ENCODE data around the gene DOLPP1. TPM values are rescaled to one million over a fixed set of nuclear protein-coding genes. Genes with fewer than 3 reads are reported as not detected.
A peak's percentile ranks its signal among the peaks of the same experiment; 100 is the strongest.
"Not testable (repeated sequence)": the region's sequence is repeated elsewhere in the genome, so short reads cannot be mapped to it uniquely, and the experiment has no call there.

Gene DOLPP1
- polyA plus RNA-seq, 1 donor from 2014 or later, result 31.5 TPM

DNA sequence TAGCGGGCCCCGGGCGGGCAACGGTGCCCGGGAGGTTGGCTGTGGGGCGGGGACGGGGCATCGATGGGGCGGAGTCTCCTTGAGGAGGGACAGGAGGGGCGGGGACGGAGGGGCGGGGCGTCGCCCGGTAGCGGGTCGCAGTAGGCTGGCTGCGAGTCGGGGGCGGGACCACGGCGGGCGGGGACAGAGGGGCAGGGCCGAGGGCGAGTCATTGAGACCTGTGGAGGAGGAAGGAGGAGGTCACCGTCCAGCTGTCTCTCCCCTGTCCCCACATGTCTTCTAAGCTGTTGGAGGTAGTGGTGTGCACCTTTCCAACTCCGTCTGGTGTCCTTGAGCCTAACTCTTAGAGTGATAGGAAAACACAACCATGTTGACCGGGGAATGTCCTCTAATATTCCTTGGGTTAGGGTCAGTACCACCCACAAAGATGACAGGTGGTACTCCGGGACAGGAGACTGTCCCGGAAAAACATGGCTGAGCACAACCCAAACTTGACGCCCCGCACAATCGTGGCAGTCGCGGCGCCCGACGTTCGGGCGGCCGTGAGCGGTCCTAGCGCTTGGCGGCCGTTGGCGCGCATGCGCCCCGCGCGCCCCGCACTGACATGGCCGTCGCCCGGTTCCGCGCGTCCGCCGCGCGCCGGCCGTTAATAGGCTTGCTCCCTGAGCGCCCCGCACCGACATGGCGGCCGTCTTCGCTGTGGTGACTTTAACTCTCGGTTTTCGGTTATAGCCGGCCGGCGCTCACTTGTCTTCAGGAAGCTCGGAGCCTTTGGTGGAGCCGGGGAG lies 30.0 kb downstream of the DOLPP1 start, which contains the start of the genes CRAT and PTPA (continued):
- TF ChIP-seq TAF1 (IDR thresholded peaks at IDR 0.05; ENCODE audit: low read depth), result peak; percentile 42

DNA sequence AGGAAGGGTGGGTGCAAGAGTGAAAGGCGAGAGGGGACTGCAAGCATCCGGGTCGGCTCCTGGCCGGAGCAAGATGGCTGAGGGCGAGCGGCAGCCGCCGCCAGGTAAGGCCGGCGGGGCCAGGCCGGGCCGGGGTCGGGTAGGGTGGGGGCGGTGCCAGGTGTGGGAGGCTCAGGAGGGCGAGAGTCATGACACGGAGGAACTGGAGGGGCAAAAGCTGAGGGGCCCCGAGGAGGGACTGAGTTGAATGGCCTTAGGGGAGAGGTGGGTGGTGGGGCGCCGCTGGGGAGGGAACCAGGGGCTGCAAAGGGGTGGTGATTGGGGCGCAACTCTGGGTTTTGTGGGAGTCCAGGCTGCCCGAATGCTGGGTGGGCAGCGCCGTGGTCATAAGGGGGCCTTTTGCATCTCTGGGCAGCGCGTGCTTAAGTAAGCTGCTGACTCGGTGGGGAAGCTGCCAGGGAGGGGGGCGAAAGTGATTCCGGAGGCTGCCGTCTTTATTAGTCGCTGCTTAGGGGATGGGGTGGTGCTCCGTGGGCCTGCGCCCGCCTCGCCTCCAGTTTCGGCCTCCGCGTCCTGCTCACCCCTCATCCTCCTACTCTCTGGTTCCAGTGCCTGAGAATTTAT lies 30.7 kb downstream of the DOLPP1 start:
- H3K4me3 ChIP-seq (ENCODE audit: low read length), result peak overlapping the region; percentile 96
- peak overlapping the region; percentile 93 for H3K27ac ChIP-seq (ENCODE audit: low read length)
- peak overlapping the region; percentile 63 for H3K4me2 ChIP-seq (ENCODE audit: low read length)
- H3K36me3 ChIP-seq (ENCODE audit: insufficient read depth, low read length), result no peaks in the 10 kb centered on the region
- H4K20me1 ChIP-seq (ENCODE audit: insufficient read depth), result no peaks in the 10 kb centered on the region
- H3K9me3 ChIP-seq (ENCODE audit: low read length), result no peaks in the 10 kb centered on the region
- H3K9me2 ChIP-seq (ENCODE audit: insufficient read depth, low read length), result no peaks in the 10 kb centered on the region
- no peak for TF ChIP-seq POLR2AphosphoS5 (IDR thresholded peaks at IDR 0.05)
- TF ChIP-seq RAD21 (conservative IDR thresholded peaks at IDR 0.05), result no peak
- no peak for TF ChIP-seq SMC3 (conservative IDR thresholded peaks at IDR 0.05; ENCODE audit: poor library complexity)
- TF ChIP-seq EZH2 (IDR thresholded peaks at IDR 0.05; ENCODE audit: borderline replicate concordance, insufficient read depth, low read length, poor library complexity, severe bottlenecking), result no peak
- TF ChIP-seq, protein P1, sequence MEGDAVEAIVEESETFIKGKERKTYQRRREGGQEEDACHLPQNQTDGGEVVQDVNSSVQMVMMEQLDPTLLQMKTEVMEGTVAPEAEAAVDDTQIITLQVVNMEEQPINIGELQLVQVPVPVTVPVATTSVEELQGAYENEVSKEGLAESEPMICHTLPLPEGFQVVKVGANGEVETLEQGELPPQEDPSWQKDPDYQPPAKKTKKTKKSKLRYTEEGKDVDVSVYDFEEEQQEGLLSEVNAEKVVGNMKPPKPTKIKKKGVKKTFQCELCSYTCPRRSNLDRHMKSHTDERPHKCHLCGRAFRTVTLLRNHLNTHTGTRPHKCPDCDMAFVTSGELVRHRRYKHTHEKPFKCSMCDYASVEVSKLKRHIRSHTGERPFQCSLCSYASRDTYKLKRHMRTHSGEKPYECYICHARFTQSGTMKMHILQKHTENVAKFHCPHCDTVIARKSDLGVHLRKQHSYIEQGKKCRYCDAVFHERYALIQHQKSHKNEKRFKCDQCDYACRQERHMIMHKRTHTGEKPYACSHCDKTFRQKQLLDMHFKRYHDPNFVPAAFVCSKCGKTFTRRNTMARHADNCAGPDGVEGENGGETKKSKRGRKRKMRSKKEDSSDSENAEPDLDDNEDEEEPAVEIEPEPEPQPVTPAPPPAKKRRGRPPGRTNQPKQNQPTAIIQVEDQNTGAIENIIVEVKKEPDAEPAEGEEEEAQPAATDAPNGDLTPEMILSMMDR (IDR thresholded peaks at IDR 0.05; ENCODE audit: poor library complexity, severe bottlenecking), result no peak
- H2AFZ ChIP-seq (ENCODE audit: low read depth, low read length), result peak overlapping the region; percentile 98
- H3F3A ChIP-seq (ENCODE audit: insufficient read depth, low read length, poor library complexity, severe bottlenecking), result no peaks in the 10 kb centered on the region
- peak overlapping the region; percentile 92 for H3K9ac ChIP-seq (ENCODE audit: low read length)
- H3K27me3 ChIP-seq (ENCODE audit: insufficient read depth, low read depth, low read length), result no peaks in the 10 kb centered on the region
- peaks cover 12% of the 10 kb centered on the region for H3K79me2 ChIP-seq (replicated peaks; ENCODE audit: insufficient read depth, low read length)

DNA sequence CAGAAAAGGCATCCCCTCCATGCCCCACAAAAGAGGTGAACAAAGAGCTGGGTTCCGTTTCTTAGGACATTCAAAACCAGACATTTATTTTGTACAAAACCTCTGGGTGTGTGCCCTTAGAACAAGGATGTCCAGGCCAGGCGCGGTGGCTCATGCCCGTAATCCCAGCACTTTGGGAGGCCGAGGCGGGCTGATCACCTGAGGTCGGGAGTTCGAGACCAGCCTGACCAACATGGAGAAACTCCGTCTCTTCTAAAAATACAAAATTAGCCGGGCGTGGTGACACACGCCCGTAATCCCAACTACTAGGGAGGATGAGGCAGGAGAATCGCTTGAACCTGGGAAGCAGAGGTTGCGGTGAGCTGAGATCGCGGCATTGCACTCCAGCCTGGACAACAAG lies 31.6 kb downstream of the DOLPP1 start:
- H3K9me2 ChIP-seq (ENCODE audit: insufficient read depth, low read length); H3K9me3 ChIP-seq (ENCODE audit: low read length); H4K20me1 ChIP-seq (ENCODE audit: insufficient read depth); H3K27me3 ChIP-seq (ENCODE audit: insufficient read depth, low read depth, low read length); H3F3A ChIP-seq (ENCODE audit: insufficient read depth, low read length, poor library complexity, severe bottlenecking); H3K36me3 ChIP-seq (ENCODE audit: insufficient read depth, low read length); H2AFZ ChIP-seq (ENCODE audit: low read depth, low read length): not testable (repeated sequence)
- Histone ChIP-seq H3K79me2 (replicated peaks; ENCODE audit: insufficient read depth, low read length) (peaks cover 18% of the 10 kb centered on the region), H3K9ac (ENCODE audit: low read length) (peak overlapping the region; percentile 92), H3K4me3 (ENCODE audit: low read length) (peak overlapping the region; percentile 96), H3K27ac (ENCODE audit: low read length) (peak overlapping the region; percentile 93), H3K4me2 (ENCODE audit: low read length) (peak overlapping the region; percentile 63)

DNA sequence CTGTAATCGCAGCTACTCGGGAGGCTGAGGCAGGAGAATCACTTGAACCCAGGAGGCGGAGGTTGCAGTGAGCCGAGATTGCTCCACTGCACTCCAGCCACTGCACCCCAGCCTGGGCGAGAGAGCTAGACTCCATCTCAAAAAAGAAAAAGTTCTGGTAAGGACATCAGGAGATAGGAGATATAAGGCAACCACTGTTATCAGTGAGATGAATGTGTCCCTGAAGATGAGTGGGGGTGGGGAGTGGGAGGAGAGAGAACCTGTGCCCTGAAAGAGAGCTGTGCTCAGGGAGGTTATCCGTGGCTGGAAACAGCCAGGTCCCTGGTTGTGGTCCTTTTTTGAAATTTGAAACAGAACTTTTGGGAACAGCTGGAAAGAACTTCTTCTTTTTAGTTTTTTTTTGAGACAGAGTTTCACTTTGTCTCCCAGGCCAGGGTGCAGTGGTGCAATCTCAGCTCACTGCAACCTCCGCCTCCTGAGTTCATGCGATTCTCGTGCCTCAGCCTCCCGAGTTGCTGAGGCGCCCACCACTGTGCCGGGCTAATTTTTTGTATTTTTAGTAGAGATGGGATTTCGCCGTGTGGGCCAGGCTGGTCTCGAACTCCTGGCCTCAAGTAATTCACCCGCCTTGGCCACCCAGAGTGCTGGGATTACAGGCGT lies 32.9 kb downstream of the DOLPP1 start:
- H4K20me1 ChIP-seq (ENCODE audit: insufficient read depth), result no peaks in the 10 kb centered on the region
- H3K27ac ChIP-seq (ENCODE audit: low read length), result no peak overlapping the region
- no peak overlapping the region for H2AFZ ChIP-seq (ENCODE audit: low read depth, low read length)
- H3K9me2 ChIP-seq (ENCODE audit: insufficient read depth, low read length), result no peaks in the 10 kb centered on the region
- no peak overlapping the region for H3K9ac ChIP-seq (ENCODE audit: low read length)
- H3K36me3 ChIP-seq (ENCODE audit: insufficient read depth, low read length), result no peaks in the 10 kb centered on the region
- H3K4me3 ChIP-seq (ENCODE audit: low read length), result no peak overlapping the region
- TF ChIP-seq, protein P1 (IDR thresholded peaks at IDR 0.05; ENCODE audit: poor library complexity, severe bottlenecking), result no peak
- no peak for TF ChIP-seq EP300 (conservative IDR thresholded peaks at IDR 0.05; ENCODE audit: poor library complexity, severe bottlenecking)
- TF ChIP-seq, protein P2, sequence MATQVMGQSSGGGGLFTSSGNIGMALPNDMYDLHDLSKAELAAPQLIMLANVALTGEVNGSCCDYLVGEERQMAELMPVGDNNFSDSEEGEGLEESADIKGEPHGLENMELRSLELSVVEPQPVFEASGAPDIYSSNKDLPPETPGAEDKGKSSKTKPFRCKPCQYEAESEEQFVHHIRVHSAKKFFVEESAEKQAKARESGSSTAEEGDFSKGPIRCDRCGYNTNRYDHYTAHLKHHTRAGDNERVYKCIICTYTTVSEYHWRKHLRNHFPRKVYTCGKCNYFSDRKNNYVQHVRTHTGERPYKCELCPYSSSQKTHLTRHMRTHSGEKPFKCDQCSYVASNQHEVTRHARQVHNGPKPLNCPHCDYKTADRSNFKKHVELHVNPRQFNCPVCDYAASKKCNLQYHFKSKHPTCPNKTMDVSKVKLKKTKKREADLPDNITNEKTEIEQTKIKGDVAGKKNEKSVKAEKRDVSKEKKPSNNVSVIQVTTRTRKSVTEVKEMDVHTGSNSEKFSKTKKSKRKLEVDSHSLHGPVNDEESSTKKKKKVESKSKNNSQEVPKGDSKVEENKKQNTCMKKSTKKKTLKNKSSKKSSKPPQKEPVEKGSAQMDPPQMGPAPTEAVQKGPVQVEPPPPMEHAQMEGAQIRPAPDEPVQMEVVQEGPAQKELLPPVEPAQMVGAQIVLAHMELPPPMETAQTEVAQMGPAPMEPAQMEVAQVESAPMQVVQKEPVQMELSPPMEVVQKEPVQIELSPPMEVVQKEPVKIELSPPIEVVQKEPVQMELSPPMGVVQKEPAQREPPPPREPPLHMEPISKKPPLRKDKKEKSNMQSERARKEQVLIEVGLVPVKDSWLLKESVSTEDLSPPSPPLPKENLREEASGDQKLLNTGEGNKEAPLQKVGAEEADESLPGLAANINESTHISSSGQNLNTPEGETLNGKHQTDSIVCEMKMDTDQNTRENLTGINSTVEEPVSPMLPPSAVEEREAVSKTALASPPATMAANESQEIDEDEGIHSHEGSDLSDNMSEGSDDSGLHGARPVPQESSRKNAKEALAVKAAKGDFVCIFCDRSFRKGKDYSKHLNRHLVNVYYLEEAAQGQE (IDR thresholded peaks at IDR 0.05; ENCODE audit: borderline replicate concordance), result no peak
- TF ChIP-seq MXI1 (conservative IDR thresholded peaks at IDR 0.05; ENCODE audit: poor library complexity, severe bottlenecking), result no peak
- no peak for TF ChIP-seq TAF1 (IDR thresholded peaks at IDR 0.05; ENCODE audit: low read depth)
- no peak for TF ChIP-seq EZH2 (IDR thresholded peaks at IDR 0.05; ENCODE audit: borderline replicate concordance, insufficient read depth, low read length, poor library complexity, severe bottlenecking)
- TF ChIP-seq POLR2AphosphoS5 (IDR thresholded peaks at IDR 0.05), result no peak
- no peak for TF ChIP-seq SMC3 (conservative IDR thresholded peaks at IDR 0.05; ENCODE audit: poor library complexity)
- no peak for TF ChIP-seq RAD21 (conservative IDR thresholded peaks at IDR 0.05)
- H3K79me2 ChIP-seq (replicated peaks; ENCODE audit: insufficient read depth, low read length), result peaks cover 23% of the 10 kb centered on the region
- no peaks in the 10 kb centered on the region for H3K27me3 ChIP-seq (ENCODE audit: insufficient read depth, low read depth, low read length)
- no peaks in the 10 kb centered on the region for H3K9me3 ChIP-seq (ENCODE audit: low read length)
- no peak overlapping the region for H3K4me2 ChIP-seq (ENCODE audit: low read length)
- no peaks in the 10 kb centered on the region for H3F3A ChIP-seq (ENCODE audit: insufficient read depth, low read length, poor library complexity, severe bottlenecking)
